ENCODE results near the gene PMM2.
A peak's percentile ranks its signal among the peaks of the same experiment; 100 is the strongest.

PMM2 gene

GRCh38 chr16:8880839-8881510, 83.3 kb downstream of the PMM2 start:
- H3K4me3 ChIP-seq (ENCODE audit: low read depth, low read length): no peak overlapping the region
- no peak for DNase-seq (ENCODE audit: low read depth)
- TF ChIP-seq CTCF (IDR thresholded peaks at IDR 0.05; ENCODE audit: low read depth, low read length) (no peak), MAX (IDR thresholded peaks at IDR 0.05; ENCODE audit: low read depth, low read length) (no peak), MYC (IDR thresholded peaks at IDR 0.05; ENCODE audit: low read depth, low read length) (no peak), POLR2A (IDR thresholded peaks at IDR 0.05; ENCODE audit: extremely low read depth, insufficient read length) (no peak)

GRCh38 chr16:8882041-8882617, 84.5 kb downstream of the PMM2 start, which contains the start of gene LITAFD:
LITAFD (plus strand) TSS chr16:8882351; CDS start chr16:8884356, 2,005 bp downstream.
- TF ChIP-seq POLR2A (IDR thresholded peaks at IDR 0.05; ENCODE audit: extremely low read depth, insufficient read length) (no peak), MAX (IDR thresholded peaks at IDR 0.05; ENCODE audit: low read depth, low read length) (no peak), CTCF (IDR thresholded peaks at IDR 0.05; ENCODE audit: low read depth, low read length) (no peak), MYC (IDR thresholded peaks at IDR 0.05; ENCODE audit: low read depth, low read length) (no peak)
- no peak for DNase-seq (ENCODE audit: low read depth)
- no peak within 1 kb of the TSS for H3K4me3 ChIP-seq (ENCODE audit: low read depth, low read length)

- TF ChIP-seq MYC (IDR thresholded peaks at IDR 0.05; ENCODE audit: low read depth, low read length) (no peak), POLR2A (IDR thresholded peaks at IDR 0.05; ENCODE audit: extremely low read depth, insufficient read length) (no peak), MAX (IDR thresholded peaks at IDR 0.05; ENCODE audit: low read depth, low read length) (no peak), CTCF (IDR thresholded peaks at IDR 0.05; ENCODE audit: low read depth, low read length) (no peak)
- H3K4me3 ChIP-seq (ENCODE audit: low read depth, low read length): no peak overlapping the region
These were observed 85.2 kb downstream of the PMM2 start for GRCh38 chr16:8882725-8883377.

GRCh38 chr16:8885674-8886592, 88.3 kb downstream of the PMM2 start:
- no peak overlapping the region for H3K4me3 ChIP-seq (ENCODE audit: low read depth, low read length)
- peak; percentile 24 for DNase-seq (ENCODE audit: low read depth)
- TF ChIP-seq MAX (IDR thresholded peaks at IDR 0.05; ENCODE audit: low read depth, low read length): no peak
- no peak for TF ChIP-seq CTCF (IDR thresholded peaks at IDR 0.05; ENCODE audit: low read depth, low read length)
- no peak for TF ChIP-seq POLR2A (IDR thresholded peaks at IDR 0.05; ENCODE audit: extremely low read depth, insufficient read length)
- TF ChIP-seq MYC (IDR thresholded peaks at IDR 0.05; ENCODE audit: low read depth, low read length): no peak

More at GRCh38 chr16:8882725-8883377, 85.2 kb downstream of the PMM2 start:
- DNase-seq (ENCODE audit: low read depth): no peak

All from NB4 (cell line).